Measurements from ENCODE around the gene SCMH1.

The SCMH1 gene

GRCh38 chr1:41045740-41046139 is 196.4 kb downstream of the SCMH1 start:
- H3K4me3 ChIP-seq (ENCODE audit: low read length), result no peak overlapping the region
- TF ChIP-seq EZH2phosphoT487 (IDR thresholded peaks at IDR 0.05; ENCODE audit: low read depth), result no peak
- TF ChIP-seq CTCF (IDR thresholded peaks at IDR 0.05; ENCODE audit: low read depth, low read length), result no peak
- peaks cover 4% of the 10 kb centered on the region for H3K4me1 ChIP-seq (ENCODE audit: low read length)
- no peaks in the 10 kb centered on the region for H3K79me2 ChIP-seq (ENCODE audit: low read length)
- H3K27ac ChIP-seq (ENCODE audit: low read length), result no peak overlapping the region
- no peaks in the 10 kb centered on the region for H4K20me1 ChIP-seq (ENCODE audit: insufficient read depth, low read length)
- no peaks in the 10 kb centered on the region for H3K9me3 ChIP-seq (ENCODE audit: insufficient read depth, low read length)
- H2AFZ ChIP-seq (ENCODE audit: low read depth, low read length), result no peak overlapping the region
- no peak overlapping the region for H3K4me2 ChIP-seq (ENCODE audit: low read length)
- no peaks in the 10 kb centered on the region for H3K27me3 ChIP-seq (ENCODE audit: low read depth, low read length)
- no peak overlapping the region for H3K9ac ChIP-seq (ENCODE audit: low read length)
- peaks cover 10% of the 10 kb centered on the region for H3K36me3 ChIP-seq (replicated peaks; ENCODE audit: low read depth, low read length)

DNA sequence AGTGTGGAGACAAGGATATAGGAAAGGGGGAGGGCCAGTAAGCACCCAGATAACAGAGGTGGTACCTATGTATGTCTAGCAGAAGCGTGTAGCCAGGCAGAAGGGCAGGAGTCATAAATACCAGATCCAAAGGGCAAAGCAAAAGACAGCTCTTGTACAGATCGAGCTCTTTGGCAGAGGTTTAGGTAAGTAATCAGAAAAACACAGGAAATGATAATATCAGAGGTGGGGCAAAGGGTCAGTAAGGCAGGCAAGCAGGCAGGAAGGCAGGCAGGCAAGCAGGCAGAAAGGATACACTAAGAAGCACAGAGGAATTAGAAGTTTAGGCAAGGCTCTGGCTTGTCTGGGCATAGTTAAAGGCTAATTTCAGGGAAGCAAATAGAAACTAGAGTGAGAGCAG is 197.9 kb downstream of the SCMH1 start:
- Histone ChIP-seq H2AFZ (ENCODE audit: low read depth, low read length) (no peak overlapping the region), H4K20me1 (ENCODE audit: insufficient read depth, low read length) (no peaks in the 10 kb centered on the region), H3K4me3 (ENCODE audit: low read length) (no peak overlapping the region), H3K79me2 (ENCODE audit: low read length) (no peaks in the 10 kb centered on the region), H3K27ac (ENCODE audit: low read length) (no peak overlapping the region), H3K4me1 (ENCODE audit: low read length) (peaks cover 4% of the 10 kb centered on the region), H3K9ac (ENCODE audit: low read length) (no peak overlapping the region), H3K9me3 (ENCODE audit: insufficient read depth, low read length) (no peaks in the 10 kb centered on the region), H3K27me3 (ENCODE audit: low read depth, low read length) (no peaks in the 10 kb centered on the region), H3K4me2 (ENCODE audit: low read length) (no peak overlapping the region), H3K36me3 (replicated peaks; ENCODE audit: low read depth, low read length) (peaks cover 10% of the 10 kb centered on the region)
- TF ChIP-seq EZH2phosphoT487 (IDR thresholded peaks at IDR 0.05; ENCODE audit: low read depth), result no peak
- no peak for TF ChIP-seq CTCF (IDR thresholded peaks at IDR 0.05; ENCODE audit: low read depth, low read length)

GRCh38 chr1:41041614-41042270 is 200.4 kb downstream of the SCMH1 start:
- H2AFZ ChIP-seq (ENCODE audit: low read depth, low read length), result no peak overlapping the region
- no peaks in the 10 kb centered on the region for H3K27me3 ChIP-seq (ENCODE audit: low read depth, low read length)
- no peaks in the 10 kb centered on the region for H4K20me1 ChIP-seq (ENCODE audit: insufficient read depth, low read length)
- H3K79me2 ChIP-seq (ENCODE audit: low read length), result no peaks in the 10 kb centered on the region
- H3K4me2 ChIP-seq (ENCODE audit: low read length), result no peak overlapping the region
- peaks cover 4% of the 10 kb centered on the region for H3K4me1 ChIP-seq (ENCODE audit: low read length)
- no peaks in the 10 kb centered on the region for H3K9me3 ChIP-seq (ENCODE audit: insufficient read depth, low read length)
- TF ChIP-seq CTCF (IDR thresholded peaks at IDR 0.05; ENCODE audit: low read depth, low read length), result no peak
- no peak for TF ChIP-seq EZH2phosphoT487 (IDR thresholded peaks at IDR 0.05; ENCODE audit: low read depth)
- H3K27ac ChIP-seq (ENCODE audit: low read length), result no peak overlapping the region
- H3K4me3 ChIP-seq (ENCODE audit: low read length), result no peak overlapping the region
- H3K9ac ChIP-seq (ENCODE audit: low read length), result no peak overlapping the region
- H3K36me3 ChIP-seq (replicated peaks; ENCODE audit: low read depth, low read length), result peaks cover 3% of the 10 kb centered on the region

DNA sequence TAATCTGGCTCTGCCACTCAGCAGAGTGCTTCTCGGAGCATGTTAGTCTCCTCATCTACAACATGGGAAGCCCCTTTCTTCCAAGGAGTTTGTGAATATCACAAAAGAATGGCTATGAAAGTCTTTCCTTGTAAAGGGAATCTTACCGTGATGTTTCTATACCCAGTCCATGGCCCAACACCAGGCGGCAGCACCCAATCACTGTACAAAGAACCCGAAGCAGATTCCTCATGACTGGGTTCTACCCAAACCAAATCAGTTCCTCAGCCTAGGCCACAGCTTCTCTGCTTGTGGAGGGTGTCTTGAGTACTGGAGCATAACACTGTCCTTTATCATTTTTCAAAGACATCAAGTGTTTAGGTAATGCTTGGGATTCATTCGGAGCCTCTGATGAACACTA is 204.0 kb downstream of the SCMH1 start:
- Histone ChIP-seq H3K4me2 (ENCODE audit: low read length) (no peak overlapping the region), H3K36me3 (replicated peaks; ENCODE audit: low read depth, low read length) (peaks cover 3% of the 10 kb centered on the region)

More for the DNA sequence above, 204.0 kb downstream of the SCMH1 start:
- Histone ChIP-seq H3K27ac (ENCODE audit: low read length) (no peak overlapping the region), H3K9me3 (ENCODE audit: insufficient read depth, low read length) (no peaks in the 10 kb centered on the region), H3K27me3 (ENCODE audit: low read depth, low read length) (no peaks in the 10 kb centered on the region), H3K79me2 (ENCODE audit: low read length) (no peaks in the 10 kb centered on the region), H4K20me1 (ENCODE audit: insufficient read depth, low read length) (no peaks in the 10 kb centered on the region), H3K4me1 (ENCODE audit: low read length) (peaks cover 4% of the 10 kb centered on the region), H2AFZ (ENCODE audit: low read depth, low read length) (no peak overlapping the region), H3K4me3 (ENCODE audit: low read length) (no peak overlapping the region), H3K9ac (ENCODE audit: low read length) (no peak overlapping the region)
- no peak for TF ChIP-seq EZH2phosphoT487 (IDR thresholded peaks at IDR 0.05; ENCODE audit: low read depth)

All from OCI-LY3 (cell line).